Measurements from ENCODE around the gene PRKCA. TPM values are rescaled to one million over a fixed set of nuclear protein-coding genes. Genes with fewer than 3 reads are reported as not detected.

The PRKCA gene
- total RNA-seq, 4 donors from 2014 or later: 26.0 to 89.0 (median 32.8) TPM

DNA sequence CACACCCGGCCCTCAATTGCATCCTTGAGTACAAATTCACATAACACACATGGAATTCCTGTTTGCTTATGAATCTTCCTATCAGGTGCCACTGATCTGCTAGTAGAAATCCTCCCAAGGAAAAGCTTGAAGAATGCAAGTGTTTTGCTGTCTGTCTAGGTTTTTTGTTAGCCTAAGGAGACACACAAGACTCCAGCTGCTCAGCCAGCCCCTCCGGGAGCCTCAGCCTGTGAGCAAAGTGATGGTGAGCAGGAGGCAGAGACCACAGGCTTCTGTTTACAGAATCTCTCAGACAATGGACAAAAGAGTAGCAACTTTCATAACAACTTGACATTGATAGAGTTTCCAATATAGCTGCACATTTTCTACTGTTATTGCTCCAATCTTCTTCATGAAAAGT is 18.4 kb upstream of the PRKCA start:
- H3K27ac ChIP-seq: no peak overlapping the region
- 50% methylated on average over 1 of the region's 2 CpGs; no CpG with 5 or more reads in 1 of the 2 donors for WGBS, 2 donors (ENCODE audit: low coverage in 1 of 2)
- H3K4me1 ChIP-seq: no peaks in the 10 kb centered on the region
- H3K9me3 ChIP-seq: no peaks in the 10 kb centered on the region
- TF ChIP-seq POLR2AphosphoS5 (IDR thresholded peaks at IDR 0.05) (no peak), POLR2A (IDR thresholded peaks at IDR 0.05) (no peak), EP300 (IDR thresholded peaks at IDR 0.05) (no peak)
- TF ChIP-seq, protein P1, sequence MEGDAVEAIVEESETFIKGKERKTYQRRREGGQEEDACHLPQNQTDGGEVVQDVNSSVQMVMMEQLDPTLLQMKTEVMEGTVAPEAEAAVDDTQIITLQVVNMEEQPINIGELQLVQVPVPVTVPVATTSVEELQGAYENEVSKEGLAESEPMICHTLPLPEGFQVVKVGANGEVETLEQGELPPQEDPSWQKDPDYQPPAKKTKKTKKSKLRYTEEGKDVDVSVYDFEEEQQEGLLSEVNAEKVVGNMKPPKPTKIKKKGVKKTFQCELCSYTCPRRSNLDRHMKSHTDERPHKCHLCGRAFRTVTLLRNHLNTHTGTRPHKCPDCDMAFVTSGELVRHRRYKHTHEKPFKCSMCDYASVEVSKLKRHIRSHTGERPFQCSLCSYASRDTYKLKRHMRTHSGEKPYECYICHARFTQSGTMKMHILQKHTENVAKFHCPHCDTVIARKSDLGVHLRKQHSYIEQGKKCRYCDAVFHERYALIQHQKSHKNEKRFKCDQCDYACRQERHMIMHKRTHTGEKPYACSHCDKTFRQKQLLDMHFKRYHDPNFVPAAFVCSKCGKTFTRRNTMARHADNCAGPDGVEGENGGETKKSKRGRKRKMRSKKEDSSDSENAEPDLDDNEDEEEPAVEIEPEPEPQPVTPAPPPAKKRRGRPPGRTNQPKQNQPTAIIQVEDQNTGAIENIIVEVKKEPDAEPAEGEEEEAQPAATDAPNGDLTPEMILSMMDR (IDR thresholded peaks at IDR 0.05): no peak
- no peaks in the 10 kb centered on the region for H3K36me3 ChIP-seq
- ATAC-seq: no peak
- no peaks in the 10 kb centered on the region for H3K27me3 ChIP-seq
- H3K4me3 ChIP-seq: no peak overlapping the region

DNA sequence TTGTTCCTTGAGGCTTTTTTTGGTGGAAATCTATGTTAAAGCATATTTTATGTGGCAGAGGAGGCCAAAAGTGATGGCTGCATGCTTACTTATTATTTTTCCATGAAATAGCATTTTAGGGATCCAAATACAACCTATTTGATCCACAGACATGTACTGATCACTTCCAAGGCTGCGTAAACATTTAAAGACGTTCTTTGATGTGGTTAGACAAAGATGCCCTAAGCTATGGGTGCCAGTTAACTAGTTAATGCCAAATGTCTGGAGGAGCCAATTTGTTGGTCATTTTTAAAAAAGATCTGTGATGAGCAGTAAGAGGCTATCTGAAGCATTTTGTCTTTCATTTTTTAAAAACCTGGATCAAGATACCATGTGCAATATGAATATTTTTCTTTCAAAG is 17.3 kb upstream of the PRKCA start:
- H3K9me3 ChIP-seq: no peaks in the 10 kb centered on the region
- no peak overlapping the region for H3K27ac ChIP-seq
- TF ChIP-seq EP300 (IDR thresholded peaks at IDR 0.05) (no peak), POLR2A (IDR thresholded peaks at IDR 0.05) (no peak), POLR2AphosphoS5 (IDR thresholded peaks at IDR 0.05) (no peak)
- TF ChIP-seq, protein P1 (IDR thresholded peaks at IDR 0.05): no peak
- H3K4me1 ChIP-seq: no peaks in the 10 kb centered on the region
- no peaks in the 10 kb centered on the region for H3K36me3 ChIP-seq
- H3K4me3 ChIP-seq: no peak overlapping the region
- WGBS, 2 donors (ENCODE audit: low coverage in 1 of 2): 45 to 75% methylated on average over 2 of the region's 2 CpGs
- ATAC-seq: no peak
- no peaks in the 10 kb centered on the region for H3K27me3 ChIP-seq

DNA sequence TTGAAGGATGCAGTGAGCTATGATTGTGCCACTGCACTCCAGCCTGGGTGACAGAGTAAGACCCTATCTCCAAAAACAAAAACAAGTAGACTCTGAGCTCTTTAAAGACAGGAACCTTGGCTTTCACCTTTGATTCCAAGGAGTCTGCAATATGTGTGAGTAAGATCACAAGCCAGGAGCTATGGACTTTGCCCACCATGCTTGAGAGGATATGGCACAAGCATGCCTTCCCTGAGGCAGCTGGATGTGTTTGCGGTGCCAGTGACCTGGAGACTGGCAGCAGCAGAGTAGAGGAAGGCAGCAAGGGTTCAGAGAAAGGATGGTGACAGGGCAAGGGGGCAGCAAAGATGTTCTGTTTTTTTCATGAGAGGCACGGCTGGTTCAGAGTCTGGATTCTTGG is 14.5 kb upstream of the PRKCA start:
- Histone ChIP-seq H3K4me1 (no peaks in the 10 kb centered on the region), H3K27me3 (no peaks in the 10 kb centered on the region), H3K36me3 (no peaks in the 10 kb centered on the region), H3K27ac (no peak overlapping the region), H3K9me3 (no peaks in the 10 kb centered on the region), H3K4me3 (no peak overlapping the region)
- no peak for ATAC-seq
- no peak for TF ChIP-seq POLR2AphosphoS5 (IDR thresholded peaks at IDR 0.05)
- TF ChIP-seq POLR2A (IDR thresholded peaks at IDR 0.05): no peak
- TF ChIP-seq EP300 (IDR thresholded peaks at IDR 0.05): no peak
- TF ChIP-seq, protein P1 (IDR thresholded peaks at IDR 0.05): no peak
- WGBS, 2 donors (ENCODE audit: low coverage in 1 of 2): 71 to 100% methylated on average over 2 of the region's 2 CpGs

DNA sequence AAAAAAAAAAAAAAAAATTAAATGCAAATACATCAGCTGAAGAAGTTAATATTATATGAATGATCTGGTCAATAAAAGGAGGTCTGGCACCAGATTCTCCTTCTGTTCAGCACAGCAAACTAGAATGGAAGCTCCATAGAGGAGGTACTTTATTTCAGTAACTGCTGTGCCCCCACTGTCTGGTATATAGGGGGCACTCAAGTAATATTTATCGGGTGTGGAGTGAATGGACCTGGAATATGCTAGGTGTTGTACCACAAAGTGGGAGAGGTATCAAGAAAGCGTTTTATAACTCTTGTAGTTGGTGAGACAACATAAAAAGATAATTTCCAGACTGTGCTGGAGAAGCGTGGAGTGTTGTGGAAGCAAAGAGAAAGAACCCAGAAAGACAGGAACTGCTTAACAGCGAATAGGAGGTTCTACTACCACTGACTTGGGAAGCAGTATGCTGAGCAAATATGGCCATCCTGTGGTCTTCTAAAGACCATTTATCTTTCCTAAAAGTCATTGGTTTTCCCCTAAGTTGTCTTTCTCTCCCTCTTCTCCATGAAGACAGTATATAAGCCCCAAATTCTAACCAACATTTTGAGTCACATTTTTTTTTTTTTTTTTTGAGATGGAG is 12.2 kb upstream of the PRKCA start:
- no peak overlapping the region for H3K27ac ChIP-seq
- H3K36me3 ChIP-seq: no peaks in the 10 kb centered on the region
- H3K4me1 ChIP-seq: no peaks in the 10 kb centered on the region
- WGBS, 2 donors (ENCODE audit: low coverage in 1 of 2): 70 to 83% methylated on average over 3 to 4 of the region's 4 CpGs
- H3K4me3 ChIP-seq: no peak overlapping the region
- H3K9me3 ChIP-seq: no peaks in the 10 kb centered on the region
- no peak for ATAC-seq
- TF ChIP-seq, protein P1 (IDR thresholded peaks at IDR 0.05): peak in 2 of 4 experiments; percentile 29 to 39
- TF ChIP-seq POLR2AphosphoS5 (IDR thresholded peaks at IDR 0.05): no peak
- no peaks in the 10 kb centered on the region for H3K27me3 ChIP-seq

DNA sequence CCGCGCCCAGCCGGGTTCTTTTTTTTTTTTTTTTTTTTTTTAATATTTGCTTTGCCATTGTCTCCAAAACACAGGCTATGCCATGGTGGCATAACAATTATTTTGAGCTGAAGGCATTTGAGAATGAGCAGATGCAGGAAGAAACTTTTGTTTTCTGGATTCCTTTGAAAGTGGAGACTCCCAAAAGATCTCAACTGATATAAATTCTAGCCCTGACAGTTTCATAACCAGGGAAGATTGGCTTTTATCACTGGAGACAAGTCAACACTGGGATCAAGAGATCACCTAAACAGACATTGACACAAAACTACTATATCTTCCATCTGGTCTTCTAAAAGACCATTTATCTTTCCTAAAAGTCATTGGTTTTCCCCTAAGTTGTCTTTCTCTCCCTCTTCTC is 10.1 kb upstream of the PRKCA start:
- Histone ChIP-seq H3K4me3 (no peak overlapping the region), H3K36me3 (no peaks in the 10 kb centered on the region), H3K4me1 (no peaks in the 10 kb centered on the region), H3K9me3 (no peaks in the 10 kb centered on the region), H3K27me3 (no peaks in the 10 kb centered on the region), H3K27ac (no peak overlapping the region)
- 94% methylated on average over 3 of the region's 3 CpGs; no CpG with 5 or more reads in 1 of the 2 donors for WGBS, 2 donors (ENCODE audit: low coverage in 1 of 2)
- no peak for ATAC-seq
- TF ChIP-seq POLR2AphosphoS5 (IDR thresholded peaks at IDR 0.05) (no peak), POLR2A (IDR thresholded peaks at IDR 0.05) (no peak), EP300 (IDR thresholded peaks at IDR 0.05) (no peak)

Measured in gastroesophageal sphincter (tissue), 4 donors.